ENCODE data around the gene ASL. TPM values are rescaled to one million over a fixed set of nuclear protein-coding genes. Genes with fewer than 3 reads are reported as not detected.
A peak's percentile ranks its signal among the peaks of the same experiment; 100 is the strongest.

Gene ASL
- total and polyA plus RNA-seq, 2 donors (not counting 1 experiment from before 2014, with no cell fraction given): 38.0 to 48.7 TPM

- CTCF ChIA-PET: no interaction called here
- 91% methylated on average over 5 of the region's 5 CpGs for WGBS (ENCODE audit: insufficient coverage)
- Histone ChIP-seq H2AFZ (ENCODE audit: insufficient read depth, low read depth, low read length, poor library complexity, severe bottlenecking) (no peak overlapping the region), H4K20me1 (ENCODE audit: control insufficient read depth, insufficient read depth, low read length, poor library complexity, severe bottlenecking) (no peaks in the 10 kb centered on the region), H3K4me1 (ENCODE audit: control insufficient read depth in 2 of 2, insufficient read depth in 2 of 2, low read length in 2 of 2) (peaks cover 6 to 18% of the 10 kb centered on the region in 2 donors), H3K79me2 (ENCODE audit: control insufficient read depth, insufficient read depth, low read length) (peaks cover 11% of the 10 kb centered on the region), H3K4me3 (ENCODE audit: control extremely low read depth in 1 of 5, extremely low read depth in 1 of 5, insufficient read depth in 1 of 5, low read depth in 2 of 5, low read length in 4 of 5) (no peak overlapping the region), H3K9ac (ENCODE audit: low read length) (no peak overlapping the region), H3K36me3 (replicated peaks in 1 of 2; ENCODE audit: control extremely low read depth in 1 of 2, control insufficient read depth in 1 of 2, extremely low read depth in 1 of 2, insufficient read depth in 2 of 2, low read length in 1 of 2) (peaks cover 0 to 5% of the 10 kb centered on the region in 2 experiments), H3K27me3 (replicated peaks in 1 of 4; ENCODE audit: control extremely low read depth in 1 of 4, control insufficient read depth in 3 of 4, insufficient read depth in 4 of 4, low read length in 3 of 4) (no peaks in the 10 kb centered on the region), H3K9me3 (ENCODE audit: control extremely low read depth in 1 of 3, control insufficient read depth in 2 of 3, insufficient read depth in 1 of 3, low read length in 2 of 3) (no peaks in the 10 kb centered on the region), H3K27ac (ENCODE audit: low read length in 2 of 2) (no peak overlapping the region), H3K4me2 (replicated peaks; ENCODE audit: low read depth, low read length, poor library complexity, severe bottlenecking) (no peak overlapping the region)
- intact Hi-C loops (cut with micrococcal nuclease): loop anchor here (10.0 kb wide), 1 partner anchor 337 kb away; no protein-coding TSS in a partner anchor
- Mint-ChIP-seq H3K27ac (no peak overlapping the region), H3K4me3 (peak overlapping the region; percentile 55), H3K27me3 (no peaks in the 10 kb centered on the region), H3K9me3 (ENCODE audit: insufficient read depth) (no peaks in the 10 kb centered on the region), H3K4me1 (peaks cover 17% of the 10 kb centered on the region)
- ATAC-seq (ENCODE audit: low read depth): no peak
- TF ChIP-seq EZH2 (IDR thresholded peaks at IDR 0.05; ENCODE audit: borderline replicate concordance, insufficient read depth, low read depth, low read length, poor library complexity, severe bottlenecking): no peak
- no peak for TF ChIP-seq CTCF (IDR thresholded peaks at IDR 0.05)
- POLR2A ChIA-PET: no interaction called here
- no peak for DNase-seq
Observed at GRCh38 chr7:66078067-66078466, 2.4 kb downstream of the ASL start.

GRCh38 chr7:66082083-66082482 is 6.5 kb downstream of the ASL start:
- Histone ChIP-seq H3K36me3 (replicated peaks in 1 of 2; ENCODE audit: control extremely low read depth in 1 of 2, control insufficient read depth in 1 of 2, extremely low read depth in 1 of 2, insufficient read depth in 2 of 2, low read length in 1 of 2) (peaks cover 1 to 12% of the 10 kb centered on the region in 2 experiments), H2AFZ (ENCODE audit: insufficient read depth, low read depth, low read length, poor library complexity, severe bottlenecking) (no peak overlapping the region), H3K9me3 (ENCODE audit: control extremely low read depth in 1 of 3, control insufficient read depth in 2 of 3, insufficient read depth in 1 of 3, low read length in 2 of 3) (no peaks in the 10 kb centered on the region), H3K4me3 (ENCODE audit: control extremely low read depth in 1 of 5, extremely low read depth in 1 of 5, insufficient read depth in 1 of 5, low read depth in 2 of 5, low read length in 4 of 5) (no peak overlapping the region), H3K27me3 (replicated peaks in 1 of 4; ENCODE audit: control extremely low read depth in 1 of 4, control insufficient read depth in 3 of 4, insufficient read depth in 4 of 4, low read length in 3 of 4) (no peaks in the 10 kb centered on the region), H3K79me2 (ENCODE audit: control insufficient read depth, insufficient read depth, low read length) (no peaks in the 10 kb centered on the region), H3K27ac (ENCODE audit: low read length in 2 of 2) (no peak overlapping the region), H4K20me1 (ENCODE audit: control insufficient read depth, insufficient read depth, low read length, poor library complexity, severe bottlenecking) (no peaks in the 10 kb centered on the region), H3K4me2 (replicated peaks; ENCODE audit: low read depth, low read length, poor library complexity, severe bottlenecking) (no peak overlapping the region), H3K4me1 (ENCODE audit: control insufficient read depth in 2 of 2, insufficient read depth in 2 of 2, low read length in 2 of 2) (peaks cover 0 to 2% of the 10 kb centered on the region in 2 donors), H3K9ac (ENCODE audit: low read length) (no peak overlapping the region)
- Mint-ChIP-seq H3K27ac (no peak overlapping the region), H3K4me3 (no peak overlapping the region), H3K9me3 (ENCODE audit: insufficient read depth) (no peaks in the 10 kb centered on the region), H3K27me3 (no peaks in the 10 kb centered on the region), H3K4me1 (peaks cover 4% of the 10 kb centered on the region)
- ATAC-seq (ENCODE audit: low read depth) (no peak), DNase-seq (no peak)
- intact Hi-C loops (cut with micrococcal nuclease): no loop called here
- CTCF ChIA-PET: no interaction called here
- TF ChIP-seq EZH2 (IDR thresholded peaks at IDR 0.05; ENCODE audit: borderline replicate concordance, insufficient read depth, low read depth, low read length, poor library complexity, severe bottlenecking) (no peak), CTCF (IDR thresholded peaks at IDR 0.05) (no peak)
- WGBS (ENCODE audit: insufficient coverage): 97% methylated on average over 5 of the region's 6 CpGs
- POLR2A ChIA-PET: interaction anchor here (0.6 kb wide), 1 partner anchor 12 kb away, joined by 3 read pairs; no protein-coding TSS in a partner anchor

All from B cell (primary cell).